GM23338 (cell line): ENCODE measurements around the gene GGA1. TPM values are rescaled to one million over a fixed set of nuclear protein-coding genes. Genes with fewer than 3 reads are reported as not detected.

Experiments used
- ATAC-seq: fragments of 200-7000 bp; cut with Tn5 transposase; 3 replicates; pipeline ENCODE4 v1.9.1; 2020
- DNase-seq: peaks from one replicate; pipeline ENCODE4 v3.0.0-alpha.2; 2015; ENCODE audit warnings: low spot score
- H2AFZ ChIP-seq: fragments of 200-600 bp; sonication (generic); 2 replicates; pipeline ENCODE4 v1.8.0; 2016; ENCODE audit warnings: antibody characterized with exemption, mild to moderate bottlenecking, moderate library complexity
- H3F3A ChIP-seq: fragments of 200-600 bp; sonication (generic); replicated peaks from 2 replicates; pipeline ENCODE4 v1.8.0; 2017; ENCODE audit warnings: antibody characterized with exemption, mixed run types, low read depth
- H3K27ac ChIP-seq: fragments of 200-600 bp; sonication (generic); 2 replicates; pipeline ENCODE4 v1.6.1; 2016; ENCODE audit warnings: low read depth
- H3K27me3 ChIP-seq: fragments of 200-600 bp; sonication (generic); 2 replicates; pipeline ENCODE4 v1.8.0; 2016; ENCODE audit warnings: mild to moderate bottlenecking, mixed run types, moderate library complexity; ENCODE audit not compliant: insufficient read depth
- H3K36me3 ChIP-seq: fragments of 200-600 bp; sonication (generic); 2 replicates; pipeline ENCODE4 v1.8.0; 2016; ENCODE audit warnings: mild to moderate bottlenecking; ENCODE audit not compliant: insufficient read depth
- H3K4me1 ChIP-seq: fragments of 200-600 bp; sonication (generic); 2 replicates; pipeline ENCODE4 v1.8.0; 2016; ENCODE audit warnings: mild to moderate bottlenecking, moderate library complexity; ENCODE audit not compliant: insufficient read depth
- H3K4me2 ChIP-seq: fragments of 200-600 bp; sonication (generic); 2 replicates; pipeline ENCODE4 v1.7.1; 2017; ENCODE audit warnings: mixed run types
- H3K4me3 ChIP-seq: fragments of 200-600 bp; sonication (generic); 2 replicates; pipeline ENCODE4 v1.6.1; 2016; ENCODE audit warnings: mixed run types
- H3K79me2 ChIP-seq: fragments of 200-600 bp; sonication (generic); replicated peaks from 2 replicates; pipeline ENCODE4 v1.8.0; 2017; ENCODE audit warnings: mild to moderate bottlenecking; ENCODE audit not compliant: insufficient read depth
- H3K9me2 ChIP-seq: fragments of 200-600 bp; sonication (generic); 2 replicates; pipeline ENCODE4 v1.8.0; 2017; ENCODE audit not compliant: insufficient read depth
- H4K20me1 ChIP-seq: fragments of 200-600 bp; sonication (generic); replicated peaks from 2 replicates; pipeline ENCODE4 v1.8.0; 2017; ENCODE audit warnings: mild to moderate bottlenecking; ENCODE audit not compliant: insufficient read depth
- H3K27ac Mint-ChIP-seq: 2 replicates; pipeline ENCODE4 v1.8.0; 2020; ENCODE audit warnings: inconsistent platforms, mild to moderate bottlenecking, moderate library complexity, mixed read lengths
- H3K27me3 Mint-ChIP-seq: 3 replicates; pipeline ENCODE4 v1.8.0; 2022; ENCODE audit warnings: low read depth, mild to moderate bottlenecking, moderate library complexity, mixed read lengths, inconsistent platforms; ENCODE audit not compliant: insufficient read depth, poor library complexity
- H3K36me3 Mint-ChIP-seq: 3 replicates; pipeline ENCODE4 v1.8.0; 2021; ENCODE audit warnings: low read depth, mild to moderate bottlenecking, inconsistent platforms, moderate library complexity, mixed read lengths
- H3K4me1 Mint-ChIP-seq: 3 replicates; pipeline ENCODE4 v1.8.0; 2020; ENCODE audit warnings: mild to moderate bottlenecking, inconsistent platforms, mixed read lengths
- H3K4me3 Mint-ChIP-seq: 3 replicates; pipeline ENCODE4 v1.8.0; 2021; ENCODE audit warnings: moderate library complexity, mild to moderate bottlenecking, inconsistent platforms, mixed read lengths
- H3K9me3 Mint-ChIP-seq: 3 replicates; pipeline ENCODE4 v1.8.0; 2020; ENCODE audit warnings: moderate library complexity, mild to moderate bottlenecking, inconsistent platforms, mixed read lengths
- CREB1 ChIP-seq: fragments of 250-450 bp; sonication (Bioruptor Pico); IDR thresholded peaks from 2 replicates; pipeline ENCODE4 v1.5.0; 2020; ENCODE audit warnings: low read depth, mild to moderate bottlenecking, moderate library complexity
- CTCF ChIP-seq, 2 experiments: fragments of 200-600 bp in 1 of 2; sonication (generic) in 1 of 2; conservative IDR thresholded peaks; 2 replicates each; pipeline versions ENCODE4 v1.5.1 to v1.6.1; 2016 to 2017; ENCODE audit warnings: antibody characterized with exemption in 2 of 2, low read depth in 2 of 2, mild to moderate bottlenecking in 2 of 2, moderate library complexity in 1 of 2
- ETS1 ChIP-seq: IDR thresholded peaks from 2 replicates; pipeline ENCODE4 v1.6.1; 2016; ENCODE audit warnings: antibody characterized with exemption
- EZH2 ChIP-seq: fragments of 200-600 bp; sonication (generic); IDR thresholded peaks from one replicate; pipeline ENCODE4 v1.8.0; 2017; ENCODE audit warnings: antibody characterized with exemption, mild to moderate bottlenecking, low read depth; ENCODE audit not compliant: unreplicated experiment
- EZH2phosphoT487 ChIP-seq: fragments of 200-600 bp; sonication (generic); IDR thresholded peaks from one replicate; pipeline ENCODE4 v1.8.1; 2018; ENCODE audit warnings: antibody characterized with exemption; ENCODE audit not compliant: unreplicated experiment
- JUNB ChIP-seq: IDR thresholded peaks from one replicate; pipeline ENCODE4 v1.6.1; 2016; ENCODE audit warnings: antibody characterized with exemption; ENCODE audit not compliant: unreplicated experiment
- NANOG ChIP-seq: IDR thresholded peaks from 2 replicates; pipeline ENCODE4 v1.6.1; 2016; ENCODE audit warnings: antibody characterized with exemption, borderline replicate concordance
- POLR2AphosphoS5 ChIP-seq: IDR thresholded peaks from 2 replicates; pipeline ENCODE4 v1.6.1; 2016; ENCODE audit warnings: antibody characterized with exemption, low read depth
- REST ChIP-seq: IDR thresholded peaks from one replicate; pipeline ENCODE4 v1.6.1; 2018; ENCODE audit warnings: antibody characterized with exemption; ENCODE audit not compliant: unreplicated experiment
- STAT1 ChIP-seq: IDR thresholded peaks from one replicate; pipeline ENCODE4 v1.6.1; 2016; ENCODE audit warnings: antibody characterized with exemption; ENCODE audit not compliant: unreplicated experiment
- ZNF114 ChIP-seq: fragments of 250-450 bp; sonication (Bioruptor Pico); IDR thresholded peaks from 2 replicates; pipeline ENCODE4 v1.5.0; 2020; ENCODE audit warnings: mild to moderate bottlenecking, moderate library complexity
- ZNF331 ChIP-seq: fragments of 250-450 bp; sonication (Bioruptor Pico); IDR thresholded peaks from 2 replicates; pipeline ENCODE4 v1.5.0; 2020; ENCODE audit warnings: low read depth, mild to moderate bottlenecking, moderate library complexity
- ZNF462 ChIP-seq: fragments of 250-450 bp; sonication (Bioruptor Pico); IDR thresholded peaks from 2 replicates; pipeline ENCODE4 v1.5.0; 2020; ENCODE audit warnings: mild to moderate bottlenecking, moderate library complexity
- polyA plus RNA-seq: library from polyadenylated mRNA; unstranded; fragments of >200 nt; fragmentation: Nextera tagmentation; extraction: Ambion mirVana; gene quantifications from 2 replicates; pipeline ENCODE4 v1.2.1, GENCODE V29; 2016
- total RNA-seq: library from RNA; depleted of rRNA; stranded (reverse); fragments of >200 nt; shearing (Covaris generic); gene quantifications from 2 replicates; pipeline ENCODE4 v1.2.3, GENCODE V29; 2014

The GGA1 gene
- total and polyA plus RNA-seq, 2 experiments from 2014 or later = 36.9 to 57.1 TPM

GRCh38 chr22:37630839-37631435 is 22.3 kb downstream of the GGA1 start:
- TF ChIP-seq STAT1 = no peak
- TF ChIP-seq REST = no peak
- TF ChIP-seq EZH2 = no peak
- TF ChIP-seq ZNF114 (CRISPR knock-in tag) = no peak
- no peak for TF ChIP-seq ZNF331
- TF ChIP-seq JUNB = no peak
- TF ChIP-seq ZNF462 (CRISPR knock-in tag) = no peak
- TF ChIP-seq ETS1 = no peak
- TF ChIP-seq EZH2phosphoT487 = no peak
- no peak for TF ChIP-seq NANOG
- no peak for TF ChIP-seq CTCF (conservative IDR thresholded peaks at IDR 0.05; ENCODE audit: low read depth in 2 of 2)
- no peak for TF ChIP-seq POLR2AphosphoS5
- no peak for TF ChIP-seq CREB1 (CRISPR knock-in tag)
- Histone ChIP-seq H3K9me2 (no peaks in the 10 kb centered on the region), H3K27me3 (no peaks in the 10 kb centered on the region), H3F3A (peaks cover 13% of the 10 kb centered on the region), H3K79me2 (no peaks in the 10 kb centered on the region), H3K36me3 (no peaks in the 10 kb centered on the region), H3K27ac (no peak overlapping the region), H3K4me2 (no peak overlapping the region), H2AFZ (no peak overlapping the region), H4K20me1 (no peaks in the 10 kb centered on the region), H3K4me3 (no peak overlapping the region), H3K4me1 (peaks cover 17% of the 10 kb centered on the region)
- ATAC-seq = no peak
- DNase-seq = no peak
- H3K4me3 Mint-ChIP-seq = no peak overlapping the region
- no peaks in the 10 kb centered on the region for H3K36me3 Mint-ChIP-seq
- H3K9me3 Mint-ChIP-seq = no peaks in the 10 kb centered on the region
- peaks cover 10% of the 10 kb centered on the region for H3K27me3 Mint-ChIP-seq
- peaks cover 16% of the 10 kb centered on the region for H3K4me1 Mint-ChIP-seq
- H3K27ac Mint-ChIP-seq = no peak overlapping the region
